Measurements from ENCODE around the gene RAVER2.

The RAVER2 gene

GRCh38 chr1:64878090-64878489 lies 133.2 kb downstream of the RAVER2 start:
- DNase-seq (ENCODE audit: low read depth), result no peak

GRCh38 chr1:64878931-64879611 lies 134.2 kb downstream of the RAVER2 start:
- DNase-seq (ENCODE audit: low read depth), result no peak

- DNase-seq (ENCODE audit: low read depth), result no peak
Measured at GRCh38 chr1:64880449-64880848, 135.6 kb downstream of the RAVER2 start.

- DNase-seq (ENCODE audit: low read depth), result no peak
Measured at GRCh38 chr1:64881281-64881680, 136.4 kb downstream of the RAVER2 start.
